GM12892 (cell line): ENCODE results near the gene TBX20.
"Not testable (repeated sequence)": the region's sequence is repeated elsewhere in the genome, so short reads cannot be mapped to it uniquely, and the experiment has no call there.

Source experiments
- DNase-seq: peaks from one replicate; pipeline ENCODE4 v3.0.0; 2011; ENCODE audit not compliant: insufficient read length
- FAIRE-seq: peaks from 2 replicates; lab custom pipeline; 2011; peaks lifted over from hg19 to GRCh38; lab: Jason Lieb, UNC
- POLR2A ChIP-seq: IDR thresholded peaks from 2 replicates; pipeline ENCODE4 v1.6.1; 2011; ENCODE audit warnings: low read depth, low read length, control low read depth
- POLR2AphosphoS5 ChIP-seq: IDR thresholded peaks from 2 replicates; pipeline ENCODE4 v1.6.1; 2011; ENCODE audit warnings: low read depth, low read length, control low read depth
- TAF1 ChIP-seq: IDR thresholded peaks from 2 replicates; pipeline ENCODE4 v1.6.1; 2011; ENCODE audit warnings: low read depth, mild to moderate bottlenecking, control low read depth, low read length, borderline replicate concordance

The TBX20 gene

GRCh38 chr7:35241436-35241835, 12.5 kb downstream of the TBX20 start:
- FAIRE-seq (no peak), DNase-seq (no peak)
- TF ChIP-seq POLR2A: no peak

- FAIRE-seq, DNase-seq: not testable (repeated sequence)
Measured at GRCh38 chr7:35241008-35241407, 12.9 kb downstream of the TBX20 start.

- DNase-seq, FAIRE-seq: not testable (repeated sequence)
Measured at GRCh38 chr7:35238456-35238855, 15.4 kb downstream of the TBX20 start.

GRCh38 chr7:35232994-35233393, 20.9 kb downstream of the TBX20 start:
- FAIRE-seq: no peak
- no peak for TF ChIP-seq POLR2A
- TF ChIP-seq TAF1: no peak
- TF ChIP-seq POLR2AphosphoS5: no peak
- DNase-seq: no peak

- not testable (repeated sequence) for DNase-seq, FAIRE-seq
Measured at GRCh38 chr7:35231221-35231620, 22.7 kb downstream of the TBX20 start.

GRCh38 chr7:35229116-35229780, 24.7 kb downstream of the TBX20 start:
- not testable (repeated sequence) for DNase-seq
- FAIRE-seq: peak; percentile 76

GRCh38 chr7:35228496-35229051, 25.3 kb downstream of the TBX20 start:
- FAIRE-seq: peak; percentile 30
- not testable (repeated sequence) for DNase-seq

- not testable (repeated sequence) for DNase-seq
- peak; percentile 73 for FAIRE-seq
Measured at GRCh38 chr7:35227438-35227837, 26.5 kb downstream of the TBX20 start.

GRCh38 chr7:35222445-35222844, 31.5 kb downstream of the TBX20 start:
- not testable (repeated sequence) for DNase-seq, FAIRE-seq

GRCh38 chr7:35220176-35220575, 33.7 kb downstream of the TBX20 start:
- FAIRE-seq: peak; percentile 57
- not testable (repeated sequence) for DNase-seq

- DNase-seq, FAIRE-seq: not testable (repeated sequence)
Measured at GRCh38 chr7:35216033-35216432, 37.9 kb downstream of the TBX20 start.

- DNase-seq, FAIRE-seq: not testable (repeated sequence)
Measured at GRCh38 chr7:35215063-35215462, 38.8 kb downstream of the TBX20 start.

- FAIRE-seq, DNase-seq: not testable (repeated sequence)
Measured at GRCh38 chr7:35206924-35207323, 47.0 kb downstream of the TBX20 start.

GRCh38 chr7:35204850-35205249, 49.0 kb downstream of the TBX20 start:
- FAIRE-seq, DNase-seq: not testable (repeated sequence)

- FAIRE-seq, DNase-seq: not testable (repeated sequence)
Measured at GRCh38 chr7:35204031-35204430, 49.9 kb downstream of the TBX20 start.

- DNase-seq, FAIRE-seq: not testable (repeated sequence)
Measured at GRCh38 chr7:35202353-35202752, 51.5 kb downstream of the TBX20 start.

- not testable (repeated sequence) for FAIRE-seq
Measured at GRCh38 chr7:35200170-35200569, 53.7 kb downstream of the TBX20 start.

GRCh38 chr7:35198370-35199140, 55.3 kb downstream of the TBX20 start:
- DNase-seq, FAIRE-seq: not testable (repeated sequence)

More at GRCh38 chr7:35200170-35200569, 53.7 kb downstream of the TBX20 start:
- DNase-seq: not testable (repeated sequence)

- not testable (repeated sequence) for DNase-seq, FAIRE-seq
Measured at GRCh38 chr7:35191571-35191970, 62.3 kb downstream of the TBX20 start.
